Transverse colon (tissue), 4 donors: ENCODE results near the gene MYH9.
"Not testable (repeated sequence)": the region's sequence is repeated elsewhere in the genome, so short reads cannot be mapped to it uniquely, and the experiment has no call there.

Source experiments
- CTCF ChIP-seq, 5 experiments: fragments of 200-600 bp in 3 of 5; fragments of 450-650 bp in 2 of 5; sonication (generic) in 3 of 5; IDR thresholded peaks; 1 replicate in 2 of 5; 2 replicates in 3 of 5; pipeline ENCODE4 v1.5.1; 2016 to 2017; ENCODE audit warnings: antibody characterized with exemption in 5 of 5, inconsistent platforms in 3 of 5, mild to moderate bottlenecking in 2 of 5, moderate library complexity in 1 of 5
- EP300 ChIP-seq: sonication (generic); formaldehyde crosslinking; IDR thresholded peaks from one replicate; pipeline ENCODE4 v1.6.1; 2017; ENCODE audit warnings: antibody characterized with exemption, low read depth
- POLR2A ChIP-seq: fragments of 450-650 bp; IDR thresholded peaks from one replicate; pipeline ENCODE4 v1.6.1; 2016; ENCODE audit warnings: antibody characterized with exemption, mild to moderate bottlenecking, moderate library complexity
- POLR2AphosphoS5 ChIP-seq, 3 donors: sonication (generic); formaldehyde crosslinking; IDR thresholded peaks; one replicate each; pipeline ENCODE4 v1.6.1; 2016; ENCODE audit warnings: antibody characterized with exemption in 3 of 3

GRCh38 chr22:36261675-36262074 is 126.1 kb downstream of the MYH9 start:
- not testable (repeated sequence) for TF ChIP-seq POLR2A; CTCF (IDR thresholded peaks at IDR 0.05); POLR2AphosphoS5 (IDR thresholded peaks at IDR 0.05); EP300
